Peyer's patch (tissue), 4 donors: ENCODE measurements around the gene GEMIN2. TPM values are rescaled to one million over a fixed set of nuclear protein-coding genes. Genes with fewer than 3 reads are reported as not detected.
A peak's percentile ranks its signal among the peaks of the same experiment; 100 is the strongest.
"Not testable (repeated sequence)": the region's sequence is repeated elsewhere in the genome, so short reads cannot be mapped to it uniquely, and the experiment has no call there.

ENCODE experiments used
- DNase-seq, 3 donors: peaks; one replicate each; pipeline ENCODE4 v3.0.0-alpha.2; 2017 to 2019
- H3K27ac ChIP-seq, 4 donors: fragments of 200-600 bp; sonication (generic); one replicate each; pipeline ENCODE4 v1.5.1; 2016 to 2019
- H3K27me3 ChIP-seq, 2 donors: fragments of 200-600 bp; sonication (generic); one replicate each; pipeline ENCODE4 v1.5.1; 2019
- H3K36me3 ChIP-seq, 3 donors: fragments of 200-600 bp; sonication (generic); one replicate each; pipeline ENCODE4 v1.5.1; 2016 to 2019
- H3K4me1 ChIP-seq, 4 donors: fragments of 200-600 bp; sonication (generic); one replicate each; pipeline ENCODE4 v1.5.1; 2016 to 2019
- H3K4me3 ChIP-seq, 4 donors: fragments of 200-600 bp; sonication (generic); 1 replicate in 3 of 4; 2 replicates in 1 of 4; pipeline ENCODE4 v1.5.1; 2016 to 2019; ENCODE audit warnings: mild to moderate bottlenecking in 1 of 4
- H3K9me3 ChIP-seq, 4 donors: fragments of 200-600 bp; sonication (generic); one replicate each; pipeline ENCODE4 v1.5.1; 2016 to 2019; ENCODE audit warnings: mild to moderate bottlenecking in 1 of 4
- POLR2A ChIP-seq, 2 donors: fragments of 450-650 bp; IDR thresholded peaks; one replicate each; pipeline ENCODE4 v1.5.1; 2017; ENCODE audit warnings: antibody characterized with exemption in 2 of 2, mild to moderate bottlenecking in 2 of 2, moderate library complexity in 2 of 2
- total RNA-seq, 4 donors: library from RNA; depleted of rRNA; stranded (reverse); fragments of >200 nt; gene quantifications; one replicate each; pipeline ENCODE4 v1.1.0, GENCODE V29; 2016
- TF ChIP-seq, protein P1 (sequence below), 6 experiments: fragments of 450-650 bp in 4 of 6; fragments of 200-600 bp in 2 of 6; sonication (generic) in 1 of 6; IDR thresholded peaks; one replicate each; pipeline ENCODE4 v1.5.1; 2017 to 2019; ENCODE audit warnings: antibody characterized with exemption in 6 of 6, mild to moderate bottlenecking in 3 of 6, moderate library complexity in 1 of 6

GEMIN2 gene
- total RNA-seq, 4 donors from 2014 or later = 10.1 to 17.3 (median 13.2) TPM

DNA sequence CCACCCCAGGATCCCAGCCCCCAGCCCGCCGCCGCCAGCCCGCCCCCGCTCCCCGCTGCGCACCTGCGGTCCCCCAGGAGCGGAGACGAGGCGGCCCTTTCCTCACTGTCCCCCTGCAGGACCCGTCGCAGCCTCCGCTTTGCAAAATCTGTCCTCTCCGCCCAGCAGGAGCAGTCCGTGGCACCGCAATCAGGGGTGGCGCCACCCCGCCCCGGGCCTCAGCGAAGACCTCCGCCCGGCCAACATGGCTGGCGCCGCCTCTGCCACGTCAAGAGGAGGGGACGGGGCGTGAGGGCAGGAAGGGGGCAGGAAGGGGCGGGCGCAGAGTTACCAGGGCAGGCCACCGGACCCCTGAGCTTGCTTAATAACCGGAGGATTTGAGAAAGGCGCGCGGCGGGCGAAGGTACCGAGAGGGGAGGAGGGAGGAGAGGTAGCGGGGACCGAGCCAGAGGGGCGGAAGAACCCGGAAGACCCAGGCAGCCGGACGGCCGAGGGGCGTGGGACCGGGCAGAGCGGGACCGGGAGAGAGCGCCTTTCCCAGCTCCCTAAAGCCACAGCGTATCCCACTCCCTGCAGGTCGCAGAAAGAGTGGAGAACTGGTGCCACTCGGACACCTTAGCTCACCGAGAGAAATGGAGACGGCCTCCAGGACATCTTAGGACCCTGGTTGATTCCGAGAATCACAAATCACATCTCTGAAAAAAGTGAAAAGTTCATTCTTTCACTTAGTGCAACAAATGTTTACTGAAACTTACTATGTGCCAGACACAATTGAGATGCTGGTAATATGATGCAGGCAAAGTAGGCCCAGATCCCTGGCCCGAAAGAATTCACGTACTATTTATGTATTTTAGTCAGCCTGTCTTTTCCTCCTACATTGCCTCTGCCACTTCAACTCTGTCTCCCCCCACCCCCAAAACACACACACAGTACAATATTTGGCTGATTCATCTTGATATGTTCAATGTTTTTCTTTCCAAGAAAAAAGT lies 10.9 kb upstream of the GEMIN2 start, which contains the start of gene SEC23A:
Gene SEC23A (minus strand): TSS at position 267 of the 989 bp plus-strand sequence. CDS start 7,117 bp downstream, outside the sequence.
- DNase-seq = peak; percentile 93 to 97 (median 96)
- no peaks in the 10 kb centered on the region for H3K9me3 ChIP-seq
- peaks cover 0 to 42% (median 0%) of the 10 kb centered on the region in 4 donors for H3K4me1 ChIP-seq
- H3K27me3 ChIP-seq = no peaks in the 10 kb centered on the region
- peak within 1 kb of the TSS; percentile 91 to 100 (median 98) for H3K27ac ChIP-seq
- peak within 1 kb of the TSS; percentile 76 to 93 (median 86) for H3K4me3 ChIP-seq
- TF ChIP-seq, protein P1, sequence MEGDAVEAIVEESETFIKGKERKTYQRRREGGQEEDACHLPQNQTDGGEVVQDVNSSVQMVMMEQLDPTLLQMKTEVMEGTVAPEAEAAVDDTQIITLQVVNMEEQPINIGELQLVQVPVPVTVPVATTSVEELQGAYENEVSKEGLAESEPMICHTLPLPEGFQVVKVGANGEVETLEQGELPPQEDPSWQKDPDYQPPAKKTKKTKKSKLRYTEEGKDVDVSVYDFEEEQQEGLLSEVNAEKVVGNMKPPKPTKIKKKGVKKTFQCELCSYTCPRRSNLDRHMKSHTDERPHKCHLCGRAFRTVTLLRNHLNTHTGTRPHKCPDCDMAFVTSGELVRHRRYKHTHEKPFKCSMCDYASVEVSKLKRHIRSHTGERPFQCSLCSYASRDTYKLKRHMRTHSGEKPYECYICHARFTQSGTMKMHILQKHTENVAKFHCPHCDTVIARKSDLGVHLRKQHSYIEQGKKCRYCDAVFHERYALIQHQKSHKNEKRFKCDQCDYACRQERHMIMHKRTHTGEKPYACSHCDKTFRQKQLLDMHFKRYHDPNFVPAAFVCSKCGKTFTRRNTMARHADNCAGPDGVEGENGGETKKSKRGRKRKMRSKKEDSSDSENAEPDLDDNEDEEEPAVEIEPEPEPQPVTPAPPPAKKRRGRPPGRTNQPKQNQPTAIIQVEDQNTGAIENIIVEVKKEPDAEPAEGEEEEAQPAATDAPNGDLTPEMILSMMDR (IDR thresholded peaks at IDR 0.05) = no peak
- peak; percentile 71 to 93 for TF ChIP-seq POLR2A (IDR thresholded peaks at IDR 0.05)
- no peaks in the 10 kb centered on the region for H3K36me3 ChIP-seq

DNA sequence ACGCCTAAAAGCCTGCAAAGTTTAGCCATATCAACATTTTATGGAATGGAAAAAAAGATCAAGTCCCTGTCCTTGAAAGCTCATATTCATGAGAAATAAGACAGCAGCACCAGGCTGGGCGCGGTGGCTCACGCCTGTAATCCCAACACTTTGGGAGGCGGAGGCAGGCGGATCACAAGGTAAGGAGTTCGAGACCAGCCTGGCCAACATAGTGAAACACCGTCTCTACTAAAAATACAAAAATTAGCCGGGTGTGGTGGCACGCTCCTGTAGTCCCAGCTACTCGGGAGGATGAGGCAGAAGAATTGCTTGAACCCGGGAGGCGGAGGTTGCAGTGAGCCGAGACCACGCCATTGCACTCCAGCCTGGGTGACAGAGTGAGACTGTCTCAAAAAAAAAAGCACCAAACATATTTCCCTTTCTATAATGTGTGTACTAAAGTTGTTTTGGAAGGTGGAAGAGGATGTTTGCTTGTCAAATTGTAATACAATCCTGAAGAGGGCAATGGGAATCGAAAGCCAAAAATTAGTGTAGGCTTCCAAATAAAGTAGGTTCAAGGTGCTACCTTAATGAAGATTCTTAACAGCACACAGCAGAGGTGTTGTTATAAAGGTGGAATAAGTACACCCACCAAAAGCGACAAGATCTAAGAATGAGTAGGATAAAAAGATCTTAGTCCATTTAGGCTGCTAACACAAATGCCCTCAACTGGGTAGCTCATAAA lies 9.9 kb upstream of the GEMIN2 start:
- Histone ChIP-seq H3K4me1 (peaks cover 0 to 32% (median 0%) of the 10 kb centered on the region in 4 donors), H3K27ac (peak overlapping the region; percentile 91 to 100 (median 98)), H3K4me3 (peak overlapping the region in 3 of 4 donors; percentile 76 to 93 (median 89))
- not testable (repeated sequence) for H3K9me3 ChIP-seq, DNase-seq, H3K27me3 ChIP-seq, H3K36me3 ChIP-seq

DNA sequence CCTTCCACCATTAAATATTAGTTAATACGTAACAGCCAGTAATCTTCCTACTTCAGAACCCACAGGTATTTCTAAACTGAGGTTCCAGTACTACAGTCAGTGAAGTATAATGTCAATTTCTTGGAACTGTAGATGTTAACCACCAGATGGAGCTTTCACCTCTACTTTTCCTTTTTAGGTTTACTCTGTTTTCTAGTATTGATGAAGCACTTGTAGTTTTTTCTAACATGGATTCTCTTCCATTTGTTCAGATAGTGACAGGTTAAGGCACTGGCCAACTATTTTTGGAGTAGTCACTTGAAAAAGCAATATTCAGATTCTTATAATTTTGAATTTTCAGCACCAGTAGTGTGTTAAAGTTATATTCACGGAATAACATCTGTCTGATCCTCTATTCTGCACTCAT lies 6.5 kb upstream of the GEMIN2 start:
- Histone ChIP-seq H3K36me3 (no peaks in the 10 kb centered on the region), H3K4me1 (peaks cover 0 to 13% (median 0%) of the 10 kb centered on the region in 4 donors), H3K4me3 (no peak overlapping the region), H3K9me3 (no peaks in the 10 kb centered on the region), H3K27ac (no peak overlapping the region), H3K27me3 (no peaks in the 10 kb centered on the region)
- DNase-seq = no peak
- TF ChIP-seq POLR2A (IDR thresholded peaks at IDR 0.05) = no peak
- TF ChIP-seq, protein P1 (IDR thresholded peaks at IDR 0.05) = peak in 4 of 6 experiments; percentile 30 to 76 (median 70)

DNA sequence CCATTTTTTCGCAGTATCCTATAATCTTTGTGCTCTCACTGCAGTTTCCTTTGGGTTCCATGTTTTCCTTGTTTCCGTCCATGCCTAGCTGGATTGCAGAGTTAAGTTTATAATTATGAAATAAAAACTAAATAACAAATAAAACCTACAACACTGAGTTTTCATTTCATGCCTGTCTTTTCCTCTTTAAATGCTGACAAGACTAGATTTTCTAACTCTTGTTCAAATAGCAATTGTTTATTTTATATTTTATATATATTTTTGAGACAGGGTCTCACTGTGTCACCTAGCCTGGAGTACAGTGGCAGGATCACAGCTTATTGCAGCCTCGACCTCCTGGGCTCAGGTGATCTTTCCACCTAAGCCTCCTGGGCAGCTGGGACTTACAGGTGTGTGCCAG lies 5.3 kb upstream of the GEMIN2 start:
- no peak for DNase-seq
- H3K4me3 ChIP-seq = no peak overlapping the region
- H3K36me3 ChIP-seq = no peaks in the 10 kb centered on the region
- TF ChIP-seq, protein P1 (IDR thresholded peaks at IDR 0.05) = no peak
- TF ChIP-seq POLR2A (IDR thresholded peaks at IDR 0.05) = no peak
- H3K4me1 ChIP-seq = peaks cover 0 to 16% (median 0%) of the 10 kb centered on the region in 4 donors
- H3K27me3 ChIP-seq = no peaks in the 10 kb centered on the region
- H3K27ac ChIP-seq = no peak overlapping the region
- no peaks in the 10 kb centered on the region for H3K9me3 ChIP-seq

DNA sequence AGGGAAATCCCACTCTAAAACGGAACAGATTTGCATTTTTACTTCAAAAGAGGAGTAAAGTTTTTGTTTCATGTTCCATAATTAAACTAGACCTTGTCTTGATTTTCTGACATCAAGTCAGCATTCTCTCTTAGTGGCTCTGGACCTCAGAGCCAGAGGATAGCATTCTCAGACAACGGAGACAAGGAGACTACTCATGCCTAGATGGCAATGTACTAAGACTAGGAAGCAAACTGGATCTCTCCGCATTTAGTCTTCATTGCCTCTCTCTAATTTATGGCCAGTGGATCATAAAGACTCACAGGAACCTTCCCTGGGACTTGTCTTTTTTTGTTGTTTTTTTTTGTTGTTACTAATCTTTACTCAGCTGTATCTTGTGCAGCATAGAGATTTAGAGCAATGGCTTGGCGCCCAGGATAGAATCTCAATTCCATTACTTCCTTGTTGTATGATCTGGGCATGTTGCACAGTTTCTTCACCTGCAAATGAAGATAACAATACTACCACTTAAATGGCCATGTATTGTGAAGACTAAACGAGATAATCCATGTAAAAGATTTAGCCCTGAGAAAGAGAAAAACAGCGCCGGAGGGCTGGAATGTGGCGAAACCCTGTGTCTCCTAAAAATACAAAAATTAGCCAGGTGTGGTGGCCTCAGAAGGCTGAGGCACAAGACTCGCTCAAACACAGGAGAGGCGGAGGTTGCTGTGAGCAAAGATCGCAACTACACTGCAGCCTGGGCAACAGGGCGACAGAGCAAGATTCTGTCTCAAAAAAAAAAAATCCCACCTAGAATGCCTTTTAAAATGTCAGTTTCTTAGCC lies 4.0 kb upstream of the GEMIN2 start:
- Histone ChIP-seq H3K27ac (peak overlapping the region in 1 of 4 donors; percentile 32), H3K36me3 (no peaks in the 10 kb centered on the region), H3K4me3 (no peak overlapping the region), H3K4me1 (peaks cover 0 to 11% (median 0%) of the 10 kb centered on the region in 4 donors), H3K9me3 (no peaks in the 10 kb centered on the region), H3K27me3 (no peaks in the 10 kb centered on the region)
- no peak for DNase-seq
- TF ChIP-seq, protein P1 (IDR thresholded peaks at IDR 0.05) = no peak
- no peak for TF ChIP-seq POLR2A (IDR thresholded peaks at IDR 0.05)
